Duodenal mucosa (tissue), 2 donors: ENCODE measurements around the gene OGA.

ENCODE experiments used
- H3K27ac ChIP-seq: one replicate; pipeline ENCODE4 v1.7.0; 2013; ENCODE audit warnings: low read depth, low read length
- H3K27me3 ChIP-seq, 2 donors: one replicate each; pipeline ENCODE4 v1.7.0; 2013; ENCODE audit warnings: low read length in 2 of 2, control low read depth in 1 of 2; ENCODE audit not compliant: insufficient read depth in 2 of 2, control insufficient read depth in 1 of 2
- H3K36me3 ChIP-seq, 2 donors: one replicate each; pipeline ENCODE4 v1.7.0; 2013; ENCODE audit warnings: low read length in 2 of 2, control low read depth in 1 of 2; ENCODE audit not compliant: insufficient read depth in 2 of 2, control insufficient read depth in 1 of 2
- H3K4me1 ChIP-seq, 2 donors: one replicate each; pipeline ENCODE4 v1.7.0; 2013; ENCODE audit warnings: low read length in 2 of 2, control low read depth in 1 of 2; ENCODE audit not compliant: insufficient read depth in 2 of 2, control insufficient read depth in 1 of 2
- H3K4me3 ChIP-seq, 2 donors: one replicate each; pipeline ENCODE4 v1.7.0; 2013; ENCODE audit warnings: low read length in 2 of 2, low read depth in 1 of 2
- H3K9ac ChIP-seq, 2 donors: one replicate each; pipeline ENCODE4 v1.7.0; 2013; ENCODE audit warnings: low read length in 2 of 2, low read depth in 1 of 2
- H3K9me3 ChIP-seq, 2 donors: one replicate each; pipeline ENCODE4 v1.7.0; 2013; ENCODE audit warnings: low read length in 2 of 2, control low read depth in 1 of 2; ENCODE audit not compliant: control insufficient read depth in 1 of 2

The OGA gene

GRCh38 chr10:101760510-101760909 lies 57.7 kb downstream of the OGA start:
- no peaks in the 10 kb centered on the region for H3K9me3 ChIP-seq
- H3K4me1 ChIP-seq, result no peaks in the 10 kb centered on the region
- H3K36me3 ChIP-seq, result no peaks in the 10 kb centered on the region
- no peak overlapping the region for H3K4me3 ChIP-seq
- no peak overlapping the region for H3K9ac ChIP-seq
- H3K27me3 ChIP-seq, result peaks cover 22 to 36% of the 10 kb centered on the region in 2 donors
- no peak overlapping the region for H3K27ac ChIP-seq

GRCh38 chr10:101759309-101760247 lies 58.7 kb downstream of the OGA start:
- Histone ChIP-seq H3K4me1 (no peaks in the 10 kb centered on the region), H3K9ac (no peak overlapping the region), H3K27me3 (peaks cover 13 to 32% of the 10 kb centered on the region in 2 donors), H3K4me3 (no peak overlapping the region), H3K36me3 (no peaks in the 10 kb centered on the region), H3K9me3 (no peaks in the 10 kb centered on the region), H3K27ac (no peak overlapping the region)

GRCh38 chr10:101758858-101759257 lies 59.4 kb downstream of the OGA start:
- Histone ChIP-seq H3K27ac (no peak overlapping the region), H3K9ac (no peak overlapping the region), H3K9me3 (no peaks in the 10 kb centered on the region), H3K36me3 (no peaks in the 10 kb centered on the region), H3K4me3 (no peak overlapping the region), H3K27me3 (peaks cover 11 to 32% of the 10 kb centered on the region in 2 donors), H3K4me1 (no peaks in the 10 kb centered on the region)

GRCh38 chr10:101752241-101752640 lies 66.0 kb downstream of the OGA start:
- H3K9ac ChIP-seq, result no peak overlapping the region
- H3K27me3 ChIP-seq, result peaks cover 4 to 11% of the 10 kb centered on the region in 2 donors
- H3K4me1 ChIP-seq, result no peaks in the 10 kb centered on the region
- no peaks in the 10 kb centered on the region for H3K36me3 ChIP-seq
- H3K9me3 ChIP-seq, result no peaks in the 10 kb centered on the region
- no peak overlapping the region for H3K27ac ChIP-seq
- H3K4me3 ChIP-seq, result no peak overlapping the region

GRCh38 chr10:101749047-101750016 lies 68.9 kb downstream of the OGA start:
- no peaks in the 10 kb centered on the region for H3K9me3 ChIP-seq
- H3K36me3 ChIP-seq, result no peaks in the 10 kb centered on the region
- no peak overlapping the region for H3K4me3 ChIP-seq
- H3K27ac ChIP-seq, result no peak overlapping the region
- peaks cover 6 to 8% of the 10 kb centered on the region in 2 donors for H3K4me1 ChIP-seq
- H3K27me3 ChIP-seq, result peaks cover 4 to 11% of the 10 kb centered on the region in 2 donors
- H3K9ac ChIP-seq, result no peak overlapping the region

- Histone ChIP-seq H3K9me3 (no peaks in the 10 kb centered on the region), H3K27me3 (peaks cover 4 to 11% of the 10 kb centered on the region in 2 donors), H3K9ac (no peak overlapping the region), H3K36me3 (no peaks in the 10 kb centered on the region), H3K27ac (no peak overlapping the region), H3K4me1 (peaks cover 6 to 8% of the 10 kb centered on the region in 2 donors), H3K4me3 (no peak overlapping the region)
Observed at GRCh38 chr10:101748496-101748895, 69.7 kb downstream of the OGA start.

- Histone ChIP-seq H3K4me1 (peaks cover 6 to 8% of the 10 kb centered on the region in 2 donors), H3K27me3 (peaks cover 3 to 4% of the 10 kb centered on the region in 2 donors), H3K9me3 (no peaks in the 10 kb centered on the region), H3K27ac (no peak overlapping the region), H3K36me3 (no peaks in the 10 kb centered on the region), H3K9ac (no peak overlapping the region), H3K4me3 (no peak overlapping the region)
Observed at GRCh38 chr10:101745074-101745696, 73.1 kb downstream of the OGA start.

- Histone ChIP-seq H3K9ac (no peak overlapping the region), H3K9me3 (no peaks in the 10 kb centered on the region), H3K36me3 (no peaks in the 10 kb centered on the region), H3K4me3 (no peak overlapping the region), H3K27me3 (peaks cover 3 to 6% of the 10 kb centered on the region in 2 donors), H3K27ac (no peak overlapping the region), H3K4me1 (peaks cover 6 to 8% of the 10 kb centered on the region in 2 donors)
Observed at GRCh38 chr10:101744267-101744666, 74.0 kb downstream of the OGA start.

GRCh38 chr10:101741938-101742337 lies 76.3 kb downstream of the OGA start:
- no peaks in the 10 kb centered on the region for H3K36me3 ChIP-seq
- no peak overlapping the region for H3K4me3 ChIP-seq
- H3K4me1 ChIP-seq, result peaks cover 6 to 8% of the 10 kb centered on the region in 2 donors
- no peaks in the 10 kb centered on the region for H3K9me3 ChIP-seq
- no peak overlapping the region for H3K27ac ChIP-seq
- H3K9ac ChIP-seq, result no peak overlapping the region
- peaks cover 7 to 14% of the 10 kb centered on the region in 2 donors for H3K27me3 ChIP-seq
